C4-2B (cell line): ENCODE data around the gene PTPRT.

Experiments
- H3K27ac ChIP-seq: fragments of 450-650 bp; 2 replicates; pipeline ENCODE4 v1.5.1; 2017
- ZFX ChIP-seq: fragments of 450-650 bp; IDR thresholded peaks from 2 replicates; pipeline ENCODE4 v1.6.1; 2017
- TF ChIP-seq, protein P1 (sequence below): fragments of 450-650 bp; conservative IDR thresholded peaks from 2 replicates; pipeline ENCODE4 v1.5.1; 2017; ENCODE audit warnings: mild to moderate bottlenecking

PTPRT gene

DNA sequence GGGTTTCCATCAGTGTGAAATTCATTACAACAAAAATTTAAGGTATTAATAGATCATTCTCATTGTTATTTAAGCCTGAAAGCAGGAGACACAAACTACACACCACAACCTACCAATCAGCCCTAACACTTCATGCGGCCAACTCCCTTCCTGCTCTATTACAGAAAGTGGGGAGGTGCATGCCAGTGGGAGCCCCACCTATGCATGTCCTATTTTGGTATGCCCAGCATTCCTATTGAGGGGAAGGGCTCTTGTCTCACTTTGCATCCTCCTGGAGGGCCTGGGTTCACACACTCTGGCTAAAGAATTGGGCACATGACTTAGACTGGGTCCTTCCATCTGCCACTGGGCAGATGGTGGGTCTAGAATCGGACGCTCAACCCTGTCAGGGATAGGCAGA is 450.0 kb downstream of the PTPRT start:
- TF ChIP-seq, protein P1, sequence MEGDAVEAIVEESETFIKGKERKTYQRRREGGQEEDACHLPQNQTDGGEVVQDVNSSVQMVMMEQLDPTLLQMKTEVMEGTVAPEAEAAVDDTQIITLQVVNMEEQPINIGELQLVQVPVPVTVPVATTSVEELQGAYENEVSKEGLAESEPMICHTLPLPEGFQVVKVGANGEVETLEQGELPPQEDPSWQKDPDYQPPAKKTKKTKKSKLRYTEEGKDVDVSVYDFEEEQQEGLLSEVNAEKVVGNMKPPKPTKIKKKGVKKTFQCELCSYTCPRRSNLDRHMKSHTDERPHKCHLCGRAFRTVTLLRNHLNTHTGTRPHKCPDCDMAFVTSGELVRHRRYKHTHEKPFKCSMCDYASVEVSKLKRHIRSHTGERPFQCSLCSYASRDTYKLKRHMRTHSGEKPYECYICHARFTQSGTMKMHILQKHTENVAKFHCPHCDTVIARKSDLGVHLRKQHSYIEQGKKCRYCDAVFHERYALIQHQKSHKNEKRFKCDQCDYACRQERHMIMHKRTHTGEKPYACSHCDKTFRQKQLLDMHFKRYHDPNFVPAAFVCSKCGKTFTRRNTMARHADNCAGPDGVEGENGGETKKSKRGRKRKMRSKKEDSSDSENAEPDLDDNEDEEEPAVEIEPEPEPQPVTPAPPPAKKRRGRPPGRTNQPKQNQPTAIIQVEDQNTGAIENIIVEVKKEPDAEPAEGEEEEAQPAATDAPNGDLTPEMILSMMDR, result no peak
- TF ChIP-seq ZFX, result no peak
- H3K27ac ChIP-seq, result no peak overlapping the region

DNA sequence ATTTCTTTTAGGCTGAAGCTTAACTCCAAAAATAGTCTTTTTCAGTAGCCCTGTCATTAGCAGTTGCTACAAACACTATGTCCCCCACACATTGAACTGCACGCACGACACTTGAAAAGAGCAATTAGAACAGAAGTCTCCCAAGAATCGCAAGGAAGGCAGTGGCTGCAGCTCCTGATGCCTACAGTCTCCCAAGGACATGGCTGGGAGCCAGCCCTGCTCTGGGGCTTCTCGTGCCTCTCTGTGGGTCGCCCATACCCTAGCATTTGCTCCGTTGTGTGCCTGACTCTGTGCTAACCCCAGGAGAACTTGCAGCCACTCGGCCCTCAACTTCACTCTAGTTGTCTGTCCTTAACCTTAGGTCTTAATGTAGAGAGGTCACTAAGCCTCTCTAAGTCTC is 454.2 kb downstream of the PTPRT start:
- H3K27ac ChIP-seq, result no peak overlapping the region
- TF ChIP-seq ZFX, result no peak
- TF ChIP-seq, protein P1, result no peak

DNA sequence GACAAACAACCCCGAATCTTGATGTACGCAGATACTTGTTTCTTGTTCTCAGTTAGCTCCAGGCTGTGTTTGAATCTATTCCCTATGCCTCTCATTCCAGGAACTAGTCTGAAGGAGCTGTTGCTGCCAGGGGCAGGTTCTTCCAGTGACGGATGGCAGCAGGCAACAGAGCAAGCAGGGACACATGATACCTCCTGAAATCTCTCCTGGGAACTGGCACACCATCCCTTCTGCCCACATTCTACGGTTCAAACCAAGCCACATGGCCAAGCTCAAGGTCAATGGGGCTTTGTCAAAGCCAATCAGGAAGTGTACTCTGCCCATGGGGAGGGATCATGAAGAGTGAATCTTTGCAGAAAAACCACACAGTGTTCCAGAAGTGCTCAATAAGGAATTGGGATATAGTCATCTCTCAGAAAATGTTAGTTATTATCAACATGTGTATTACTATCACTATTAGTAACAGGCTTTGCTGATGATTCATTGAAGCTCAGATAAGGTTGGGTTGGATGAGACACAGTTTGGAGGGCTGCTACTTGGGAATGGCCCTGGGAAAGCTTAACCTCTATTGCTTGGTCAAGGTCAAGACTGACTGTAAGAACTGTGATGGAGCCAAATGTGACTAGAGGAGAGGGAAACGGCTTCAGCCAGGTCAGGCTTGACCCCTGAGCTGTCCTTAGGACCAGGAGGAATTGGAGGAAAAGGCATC is 454.9 kb downstream of the PTPRT start:
- H3K27ac ChIP-seq, result no peak overlapping the region
- TF ChIP-seq, protein P1, result no peak
- no peak for TF ChIP-seq ZFX

DNA sequence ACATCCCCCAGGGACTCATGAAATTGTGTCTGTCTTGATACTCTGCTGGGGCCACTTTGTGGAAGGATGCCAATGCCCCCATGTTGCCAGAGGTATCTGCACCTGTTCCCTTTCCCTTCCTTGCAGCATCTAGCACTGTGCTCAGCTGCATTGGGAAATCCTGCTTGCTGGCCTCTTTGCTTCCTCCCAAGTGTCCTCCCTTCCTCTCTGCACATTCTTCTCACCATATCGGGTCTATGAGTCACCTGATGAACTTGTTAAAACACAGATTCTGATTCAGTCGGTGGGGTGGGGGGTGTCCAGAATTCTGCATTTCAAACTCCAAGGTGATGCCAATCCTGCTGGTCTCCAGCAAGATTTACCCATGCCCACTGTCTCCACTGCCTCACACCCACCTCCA is 467.8 kb downstream of the PTPRT start:
- no peak overlapping the region for H3K27ac ChIP-seq
- no peak for TF ChIP-seq ZFX
- TF ChIP-seq, protein P1, result no peak

DNA sequence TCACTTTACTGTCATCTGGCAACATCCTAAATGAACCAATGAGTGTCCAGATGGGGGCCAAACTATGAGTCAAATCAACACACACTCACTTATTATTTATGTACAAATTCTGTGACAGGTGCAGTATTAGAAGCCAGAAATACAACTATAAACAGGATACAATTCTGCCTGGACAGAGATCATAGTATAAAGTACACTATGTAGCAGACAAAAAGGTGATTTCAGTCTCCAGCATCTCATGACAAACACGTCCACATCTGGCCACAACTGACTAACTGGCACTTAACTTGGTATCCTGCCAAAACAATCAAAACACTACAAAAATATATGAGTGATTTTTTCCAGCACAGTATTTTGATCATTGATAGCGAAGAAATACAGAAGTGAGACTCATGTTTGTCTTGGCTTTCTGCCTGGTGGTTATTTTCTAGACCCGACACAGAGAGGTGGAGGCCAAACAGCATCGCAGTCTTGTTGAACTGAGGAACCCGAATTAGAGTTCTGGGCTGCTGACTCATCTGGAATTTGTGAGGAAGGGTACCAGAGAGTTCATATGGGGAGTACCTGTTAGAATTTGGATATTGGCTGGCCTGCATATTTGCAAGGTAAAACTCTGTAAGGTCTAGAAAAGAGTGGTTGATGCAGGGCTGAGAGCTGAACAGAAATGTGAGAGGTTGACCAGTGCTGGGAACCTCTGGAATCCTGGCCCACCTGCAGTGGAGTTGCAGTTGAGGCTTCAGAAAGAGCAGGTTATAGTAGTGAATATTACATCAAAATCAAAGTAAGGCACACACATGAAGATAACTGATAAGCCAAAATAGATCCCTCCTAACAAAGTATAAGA is 475.2 kb downstream of the PTPRT start:
- H3K27ac ChIP-seq, result no peak overlapping the region
- no peak for TF ChIP-seq ZFX
- TF ChIP-seq, protein P1, result no peak

DNA sequence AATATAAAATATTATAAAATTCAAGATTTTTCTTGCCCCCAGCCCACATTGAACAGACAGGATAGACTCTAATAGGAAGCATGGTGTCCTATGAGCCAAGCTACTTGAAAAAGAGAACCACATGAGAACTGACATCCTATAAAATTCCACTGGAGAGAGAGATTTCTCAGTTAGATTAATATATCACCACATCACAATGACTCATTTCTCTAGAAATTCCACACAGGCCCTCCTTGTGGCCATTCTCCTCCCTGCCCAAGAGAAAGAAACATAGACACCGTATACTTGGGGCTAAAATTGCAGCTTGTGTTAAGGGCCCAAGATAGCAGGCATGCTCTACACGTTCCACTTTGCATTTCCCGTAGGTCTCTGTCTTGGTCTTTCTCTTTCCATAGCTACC is 481.4 kb downstream of the PTPRT start:
- no peak for TF ChIP-seq ZFX
- TF ChIP-seq, protein P1, result no peak
- H3K27ac ChIP-seq, result no peak overlapping the region

DNA sequence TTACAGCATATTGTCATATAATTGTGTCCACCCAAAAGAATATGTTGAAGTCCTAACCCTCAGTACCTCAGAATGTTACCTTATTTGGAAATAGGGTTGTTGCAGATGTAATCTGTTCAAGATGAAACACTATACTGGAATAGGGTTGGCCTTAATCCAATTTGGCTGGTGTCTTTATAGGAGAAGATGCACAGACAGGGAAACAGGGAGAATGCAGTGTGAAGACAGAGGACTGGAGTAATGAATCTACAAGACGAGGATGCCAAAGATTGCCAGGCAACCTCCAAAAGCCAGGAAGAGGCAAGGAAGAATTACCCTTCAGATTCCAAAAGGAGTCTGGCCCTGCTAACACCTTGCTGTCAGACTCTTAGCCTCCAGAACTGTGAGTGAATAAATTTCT is 482.9 kb downstream of the PTPRT start:
- TF ChIP-seq, protein P1, result no peak
- TF ChIP-seq ZFX, result no peak
- no peak overlapping the region for H3K27ac ChIP-seq
